Thyroid gland (tissue), 4 donors: Measurements from ENCODE around the gene RAP1GAP2.
A peak's percentile ranks its signal among the peaks of the same experiment; 100 is the strongest.

Source experiments
- POLR2A ChIP-seq, 2 donors: fragments of 450-650 bp; IDR thresholded peaks; one replicate each; pipeline ENCODE4 v1.6.1; 2017; ENCODE audit warnings: antibody characterized with exemption in 2 of 2, mild to moderate bottlenecking in 2 of 2, moderate library complexity in 1 of 2
- TF ChIP-seq, protein P1 (sequence below), 6 experiments: fragments of 200-600 bp in 3 of 6; fragments of 450-650 bp in 3 of 6; sonication (generic) in 3 of 6; IDR thresholded peaks; one replicate each; pipeline ENCODE4 v1.5.1; 2016 to 2019; ENCODE audit warnings: antibody characterized with exemption in 6 of 6, mild to moderate bottlenecking in 2 of 6, inconsistent platforms in 1 of 6, moderate library complexity in 1 of 6

DNA sequence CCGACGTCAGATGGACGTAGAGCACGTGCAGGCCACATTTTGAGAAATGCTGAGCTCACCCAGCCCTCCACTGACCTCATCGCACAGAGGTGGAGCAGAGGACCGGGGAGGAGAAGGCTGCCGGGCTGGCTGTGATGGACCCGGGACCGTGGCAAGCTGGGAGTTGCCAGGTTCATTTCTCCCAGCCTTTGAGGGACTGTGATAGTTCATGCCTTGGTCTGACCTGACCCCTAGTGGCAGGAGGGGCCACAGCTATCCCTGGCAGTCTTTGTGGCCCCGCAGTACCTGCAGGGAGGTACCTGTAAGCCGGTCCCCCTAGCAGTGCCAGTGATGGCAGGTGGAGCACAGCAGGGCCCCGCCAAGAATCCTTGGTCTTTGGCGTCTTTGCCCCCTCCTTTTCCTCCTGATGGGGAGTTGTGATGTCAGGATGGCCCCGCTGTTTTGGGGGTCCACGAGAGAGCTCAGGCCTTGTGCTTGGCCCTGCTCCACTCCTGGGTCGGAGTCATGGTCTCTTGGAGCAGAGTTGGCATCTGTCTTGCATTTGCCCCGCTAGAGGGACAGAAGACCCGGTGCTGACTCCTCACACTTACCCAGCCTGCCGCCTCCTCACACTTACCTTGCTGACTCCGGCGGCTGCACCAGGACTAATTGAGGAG is 216.8 kb downstream of the RAP1GAP2 start:
- TF ChIP-seq, protein P1, sequence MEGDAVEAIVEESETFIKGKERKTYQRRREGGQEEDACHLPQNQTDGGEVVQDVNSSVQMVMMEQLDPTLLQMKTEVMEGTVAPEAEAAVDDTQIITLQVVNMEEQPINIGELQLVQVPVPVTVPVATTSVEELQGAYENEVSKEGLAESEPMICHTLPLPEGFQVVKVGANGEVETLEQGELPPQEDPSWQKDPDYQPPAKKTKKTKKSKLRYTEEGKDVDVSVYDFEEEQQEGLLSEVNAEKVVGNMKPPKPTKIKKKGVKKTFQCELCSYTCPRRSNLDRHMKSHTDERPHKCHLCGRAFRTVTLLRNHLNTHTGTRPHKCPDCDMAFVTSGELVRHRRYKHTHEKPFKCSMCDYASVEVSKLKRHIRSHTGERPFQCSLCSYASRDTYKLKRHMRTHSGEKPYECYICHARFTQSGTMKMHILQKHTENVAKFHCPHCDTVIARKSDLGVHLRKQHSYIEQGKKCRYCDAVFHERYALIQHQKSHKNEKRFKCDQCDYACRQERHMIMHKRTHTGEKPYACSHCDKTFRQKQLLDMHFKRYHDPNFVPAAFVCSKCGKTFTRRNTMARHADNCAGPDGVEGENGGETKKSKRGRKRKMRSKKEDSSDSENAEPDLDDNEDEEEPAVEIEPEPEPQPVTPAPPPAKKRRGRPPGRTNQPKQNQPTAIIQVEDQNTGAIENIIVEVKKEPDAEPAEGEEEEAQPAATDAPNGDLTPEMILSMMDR (IDR thresholded peaks at IDR 0.05): peak; percentile 55 to 90 (median 80)
- TF ChIP-seq POLR2A (IDR thresholded peaks at IDR 0.05): no peak
